Measurements from ENCODE around the gene PHKA1. TPM values are rescaled to one million over a fixed set of nuclear protein-coding genes. Genes with fewer than 3 reads are reported as not detected.

The PHKA1 gene
- total and polyA plus RNA-seq, 2 donors from 2014 or later: 2.6 to 3.4 TPM

DNA sequence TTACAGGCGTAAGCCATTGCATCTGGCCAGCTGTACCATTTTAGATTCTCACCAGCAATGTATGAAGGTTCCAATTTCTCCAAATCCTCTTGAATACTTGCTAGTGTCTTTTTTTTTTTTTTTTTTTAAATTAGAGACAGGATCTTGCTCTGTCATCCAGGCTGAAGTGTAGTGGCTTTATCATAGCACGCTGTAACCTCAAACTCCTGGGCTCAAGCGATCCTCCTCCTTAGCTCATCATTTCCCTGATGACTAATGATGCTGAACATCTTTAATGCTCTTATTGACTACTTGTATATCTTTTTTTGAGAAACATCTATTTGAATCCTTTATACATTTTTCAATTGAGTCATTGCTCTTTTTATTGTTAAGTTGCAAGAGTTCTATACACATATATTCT, 181.7 kb downstream of the PHKA1 start:
- no peak for FAIRE-seq
- DNase-seq: no peak
- no peaks in the 10 kb centered on the region for H3K9me3 ChIP-seq (ENCODE audit: control insufficient read depth in 2 of 3, insufficient read depth in 1 of 3, low read length in 3 of 3)
- H3K36me3 ChIP-seq (ENCODE audit: control insufficient read depth in 2 of 3, insufficient read depth in 3 of 3, low read length in 3 of 3): no peaks in the 10 kb centered on the region
- intact Hi-C loops (cut with DNase I): no loop called here
- H3K4me1 ChIP-seq (ENCODE audit: control insufficient read depth in 2 of 3, insufficient read depth in 2 of 3, low read depth in 1 of 3, low read length in 3 of 3): no peaks in the 10 kb centered on the region
- H3K27me3 ChIP-seq (ENCODE audit: control insufficient read depth, insufficient read depth, low read length): no peaks in the 10 kb centered on the region
- H3K4me3 ChIP-seq (ENCODE audit: low read length in 3 of 3): no peak overlapping the region
- no peak overlapping the region for H3K9ac ChIP-seq (ENCODE audit: low read length in 3 of 3)
- no peak overlapping the region for H3K27ac ChIP-seq (ENCODE audit: low read depth in 2 of 2, low read length in 2 of 2)
- TF ChIP-seq, protein P1, sequence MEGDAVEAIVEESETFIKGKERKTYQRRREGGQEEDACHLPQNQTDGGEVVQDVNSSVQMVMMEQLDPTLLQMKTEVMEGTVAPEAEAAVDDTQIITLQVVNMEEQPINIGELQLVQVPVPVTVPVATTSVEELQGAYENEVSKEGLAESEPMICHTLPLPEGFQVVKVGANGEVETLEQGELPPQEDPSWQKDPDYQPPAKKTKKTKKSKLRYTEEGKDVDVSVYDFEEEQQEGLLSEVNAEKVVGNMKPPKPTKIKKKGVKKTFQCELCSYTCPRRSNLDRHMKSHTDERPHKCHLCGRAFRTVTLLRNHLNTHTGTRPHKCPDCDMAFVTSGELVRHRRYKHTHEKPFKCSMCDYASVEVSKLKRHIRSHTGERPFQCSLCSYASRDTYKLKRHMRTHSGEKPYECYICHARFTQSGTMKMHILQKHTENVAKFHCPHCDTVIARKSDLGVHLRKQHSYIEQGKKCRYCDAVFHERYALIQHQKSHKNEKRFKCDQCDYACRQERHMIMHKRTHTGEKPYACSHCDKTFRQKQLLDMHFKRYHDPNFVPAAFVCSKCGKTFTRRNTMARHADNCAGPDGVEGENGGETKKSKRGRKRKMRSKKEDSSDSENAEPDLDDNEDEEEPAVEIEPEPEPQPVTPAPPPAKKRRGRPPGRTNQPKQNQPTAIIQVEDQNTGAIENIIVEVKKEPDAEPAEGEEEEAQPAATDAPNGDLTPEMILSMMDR (IDR thresholded peaks at IDR 0.05; ENCODE audit: borderline replicate concordance, extremely low read depth, insufficient read depth): no peak

Other genes with a start within 250 kb of the PHKA1 start
- gene HDAC8, start 141.5 kb downstream of the PHKA1 start, total RNA-seq: 32.9 TPM
- 38.4 TPM for gene HDAC8, start 141.5 kb downstream of the PHKA1 start, polyA plus RNA-seq (ENCODE audit: insufficient read depth, low read depth, low replicate concordance)
- 2.0 TPM for gene DMRTC1B, start 62.6 kb upstream of the PHKA1 start, total RNA-seq
- gene DMRTC1B, start 62.6 kb upstream of the PHKA1 start, polyA plus RNA-seq (ENCODE audit: insufficient read depth, low read depth, low replicate concordance): 3.9 TPM
- gene FAM236B, start 68.4 kb upstream of the PHKA1 start, total RNA-seq: not detected
- gene FAM236B, start 68.4 kb upstream of the PHKA1 start, polyA plus RNA-seq (ENCODE audit: insufficient read depth, low read depth, low replicate concordance): not detected
- gene FAM236D, start 93.9 kb upstream of the PHKA1 start, total RNA-seq: not detected
- gene FAM236D, start 93.9 kb upstream of the PHKA1 start, polyA plus RNA-seq (ENCODE audit: insufficient read depth, low read depth, low replicate concordance): not detected
- not detected for gene FAM236C, start 198.3 kb upstream of the PHKA1 start, total RNA-seq
- not detected for gene FAM236C, start 198.3 kb upstream of the PHKA1 start, polyA plus RNA-seq (ENCODE audit: insufficient read depth, low read depth, low replicate concordance)
- not detected for gene FAM236A, start 223.9 kb upstream of the PHKA1 start, total RNA-seq
- not detected for gene FAM236A, start 223.9 kb upstream of the PHKA1 start, polyA plus RNA-seq (ENCODE audit: insufficient read depth, low read depth, low replicate concordance)
- gene DMRTC1, start 229.5 kb upstream of the PHKA1 start, total RNA-seq: 0.41 TPM
- gene DMRTC1, start 229.5 kb upstream of the PHKA1 start, polyA plus RNA-seq (ENCODE audit: insufficient read depth, low read depth, low replicate concordance): not detected